ENCODE results near the gene TSHZ2.

- TF ChIP-seq CTCF (IDR thresholded peaks at IDR 0.05; ENCODE audit: low read length) (no peak), EZH2 (IDR thresholded peaks at IDR 0.05; ENCODE audit: borderline replicate concordance, low read length) (no peak)
Measured at GRCh38 chr20:53194306-53195290, 222.4 kb downstream of the TSHZ2 start.

Measured in OCI-LY1 (cell line).